Trophoblast cell (in vitro differentiated cells and primary cell): Measurements from ENCODE around the gene RNF187.

ENCODE experiments used
- DNase-seq, 2 donors: peaks; one replicate each; pipeline ENCODE4 v3.0.0-alpha.2; 2016
- H2AFZ ChIP-seq: 2 replicates; pipeline ENCODE4 v1.6.1; 2013; ENCODE audit warnings: low read length, moderate library complexity, mild to moderate bottlenecking; ENCODE audit not compliant: insufficient read depth, poor library complexity
- H2AK5ac ChIP-seq: 2 replicates; pipeline ENCODE4 v1.6.1; 2013; ENCODE audit warnings: mild to moderate bottlenecking, low read length
- H2BK120ac ChIP-seq: 2 replicates; pipeline ENCODE4 v1.6.1; 2013; ENCODE audit warnings: low read length, mild to moderate bottlenecking, moderate library complexity; ENCODE audit not compliant: insufficient read depth, poor library complexity
- H2BK12ac ChIP-seq: 2 replicates; pipeline ENCODE4 v1.6.1; 2013; ENCODE audit warnings: mild to moderate bottlenecking, low read length, moderate library complexity
- H2BK5ac ChIP-seq: 2 replicates; pipeline ENCODE4 v1.6.1; 2013; ENCODE audit warnings: low read length, low read depth, moderate library complexity, mild to moderate bottlenecking; ENCODE audit not compliant: poor library complexity
- H3K14ac ChIP-seq: 2 replicates; pipeline ENCODE4 v1.6.1; 2013; ENCODE audit warnings: mild to moderate bottlenecking, low read length
- H3K18ac ChIP-seq: 2 replicates; pipeline ENCODE4 v1.6.1; 2013; ENCODE audit warnings: mild to moderate bottlenecking, low read length
- H3K23ac ChIP-seq: 2 replicates; pipeline ENCODE4 v1.6.1; 2013; ENCODE audit warnings: low read length
- H3K27ac ChIP-seq: 2 replicates; pipeline ENCODE4 v1.5.1; 2013; ENCODE audit warnings: low read depth, mild to moderate bottlenecking, inconsistent platforms, low read length, moderate library complexity
- H3K27me3 ChIP-seq: 2 replicates; pipeline ENCODE4 v1.6.1; 2013; ENCODE audit warnings: inconsistent platforms, mild to moderate bottlenecking, low read length, moderate library complexity; ENCODE audit not compliant: insufficient read depth
- H3K36me3 ChIP-seq, 2 experiments: 1 replicate in 1 of 2; 2 replicates in 1 of 2; pipeline ENCODE4 v1.6.1; 2013; ENCODE audit warnings: low read length in 2 of 2, mild to moderate bottlenecking in 2 of 2, moderate library complexity in 1 of 2; ENCODE audit not compliant: insufficient read depth in 2 of 2, control insufficient read depth in 1 of 2
- H3K4ac ChIP-seq: 2 replicates; pipeline ENCODE4 v1.6.1; 2013; ENCODE audit warnings: low read depth, mild to moderate bottlenecking, low read length, moderate library complexity
- H3K4me1 ChIP-seq, 2 experiments: 1 replicate in 1 of 2; 2 replicates in 1 of 2; pipeline ENCODE4 v1.6.1; 2013; ENCODE audit warnings: low read length in 2 of 2, mild to moderate bottlenecking in 2 of 2, moderate library complexity in 1 of 2; ENCODE audit not compliant: insufficient read depth in 2 of 2, control insufficient read depth in 1 of 2
- H3K4me2 ChIP-seq: 2 replicates; pipeline ENCODE4 v1.6.1; 2013; ENCODE audit warnings: inconsistent platforms, mild to moderate bottlenecking, low read length, moderate library complexity
- H3K4me3 ChIP-seq: 2 replicates; pipeline ENCODE4 v1.5.1; 2013; ENCODE audit warnings: mild to moderate bottlenecking, low read depth, low read length, inconsistent platforms
- H3K79me1 ChIP-seq: one replicate; pipeline ENCODE4 v1.6.1; 2013; ENCODE audit warnings: low read length
- H3K79me2 ChIP-seq: 2 replicates; pipeline ENCODE4 v1.6.1; 2013; ENCODE audit warnings: low read length, mild to moderate bottlenecking; ENCODE audit not compliant: control insufficient read depth, insufficient read depth, poor library complexity
- H3K9ac ChIP-seq: 2 replicates; pipeline ENCODE4 v1.6.1; 2013; ENCODE audit warnings: mild to moderate bottlenecking, low read length
- H3K9me3 ChIP-seq: 2 replicates; pipeline ENCODE4 v1.6.1; 2013; ENCODE audit warnings: low read depth, mild to moderate bottlenecking, control low read depth, inconsistent platforms, low read length; ENCODE audit not compliant: insufficient read depth
- H4K12ac ChIP-seq: 2 replicates; pipeline ENCODE4 v1.6.1; 2013; ENCODE audit warnings: low read depth, mild to moderate bottlenecking, low read length, moderate library complexity
- H4K8ac ChIP-seq: 2 replicates; pipeline ENCODE4 v1.6.1; 2013; ENCODE audit warnings: low read depth, mild to moderate bottlenecking, low read length, moderate library complexity
- H4K91ac ChIP-seq: one replicate; pipeline ENCODE4 v1.6.1; 2013; ENCODE audit warnings: low read depth, mild to moderate bottlenecking, low read length, moderate library complexity
- WGBS: extraction: QIAGEN DNeasy Blood & Tissue Kit; methylation state at CpG from one replicate; pipeline ENCODE4 v1.1.7; 2013; ENCODE audit warnings: missing lambda C conversion rate; ENCODE audit not compliant: insufficient read length, insufficient coverage; ENCODE audit errors: extremely low coverage; 5-methylcytosine and 5-hydroxymethylcytosine counted together

The RNF187 gene

DNA sequence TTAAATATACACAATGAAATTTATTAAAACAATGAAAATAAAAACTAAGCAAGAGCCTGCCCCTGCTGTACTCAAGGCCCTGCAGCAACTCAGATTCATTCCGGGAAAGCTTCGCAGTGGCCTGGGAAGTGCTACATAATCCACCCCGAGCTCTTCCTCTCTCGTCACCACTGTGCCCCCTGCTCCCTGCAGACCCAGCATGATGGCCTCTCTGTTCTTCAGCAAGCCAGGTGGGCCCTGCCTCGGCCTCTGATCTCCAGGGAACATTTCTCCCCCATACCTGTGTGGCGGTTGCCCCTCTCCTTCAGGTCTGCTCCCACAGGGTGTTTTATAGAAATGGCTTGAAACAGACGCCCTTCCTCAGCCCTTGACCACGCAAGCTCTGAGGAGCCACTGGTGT lies 10.6 kb downstream of the RNF187 start:
- no peak overlapping the region for H2BK5ac ChIP-seq
- no peak overlapping the region for H3K18ac ChIP-seq
- H3K23ac ChIP-seq = no peak overlapping the region
- no peak overlapping the region for H3K27ac ChIP-seq
- no peak overlapping the region for H3K4ac ChIP-seq
- peaks cover 0 to 2% of the 10 kb centered on the region in 2 experiments for H3K4me1 ChIP-seq
- no peak overlapping the region for H2BK12ac ChIP-seq
- no peaks in the 10 kb centered on the region for H3K27me3 ChIP-seq
- no peak overlapping the region for H2AFZ ChIP-seq
- H2AK5ac ChIP-seq = no peak overlapping the region
- no peak overlapping the region for H3K4me2 ChIP-seq
- H2BK120ac ChIP-seq = no peak overlapping the region
- no peak overlapping the region for H4K91ac ChIP-seq
- H3K79me1 ChIP-seq = no peaks in the 10 kb centered on the region
- H3K14ac ChIP-seq = no peak overlapping the region
- H3K9me3 ChIP-seq = peaks cover 2% of the 10 kb centered on the region
- H4K8ac ChIP-seq = no peak overlapping the region
- peaks cover 26% of the 10 kb centered on the region in 2 experiments for H3K36me3 ChIP-seq
- DNase-seq = no peak
- no peak overlapping the region for H3K9ac ChIP-seq
- no peak overlapping the region for H4K12ac ChIP-seq
- WGBS = no CpG with 5 or more reads among the region's 8 CpGs
- no peaks in the 10 kb centered on the region for H3K79me2 ChIP-seq
- no peak overlapping the region for H3K4me3 ChIP-seq

DNA sequence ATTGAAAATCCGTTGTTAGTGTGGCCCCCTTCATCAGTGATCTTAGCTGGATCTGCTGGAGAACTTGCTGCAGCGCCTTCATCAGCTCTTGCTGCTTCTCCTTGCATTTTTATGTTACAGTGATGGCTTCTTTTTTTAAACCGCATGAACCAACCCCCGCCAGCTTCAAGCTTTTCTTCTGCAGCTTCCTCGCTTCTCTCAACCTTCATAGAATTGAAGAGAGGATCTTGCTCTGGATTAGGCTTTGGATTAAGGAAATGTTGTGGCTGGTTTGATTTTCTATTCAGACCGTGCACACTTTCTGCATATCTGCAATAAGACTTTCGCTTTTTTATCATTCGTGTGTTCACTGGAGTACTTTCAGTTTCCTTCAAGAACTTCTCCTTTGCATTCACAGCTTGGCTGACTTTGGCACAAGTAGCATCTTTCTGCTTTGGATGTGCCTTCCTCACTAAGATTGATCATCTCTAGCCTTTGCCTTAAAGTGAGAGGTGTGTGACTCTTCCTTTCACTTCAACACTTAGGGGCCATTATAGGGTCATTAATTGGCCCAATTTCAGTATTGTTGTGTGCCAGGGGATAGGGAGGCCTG lies 13.1 kb downstream of the RNF187 start:
- Histone ChIP-seq H3K4me3 (no peak overlapping the region), H3K27ac (no peak overlapping the region), H4K8ac (no peak overlapping the region), H3K27me3 (no peaks in the 10 kb centered on the region), H3K36me3 (peaks cover 3% of the 10 kb centered on the region in 2 experiments), H4K91ac (no peak overlapping the region), H3K9me3 (no peaks in the 10 kb centered on the region), H3K9ac (no peak overlapping the region), H2BK12ac (no peak overlapping the region), H2AFZ (no peak overlapping the region), H3K18ac (no peak overlapping the region), H3K4ac (no peak overlapping the region), H3K79me1 (no peaks in the 10 kb centered on the region), H4K12ac (no peak overlapping the region), H3K79me2 (no peaks in the 10 kb centered on the region), H2BK5ac (no peak overlapping the region), H3K23ac (no peak overlapping the region), H2BK120ac (no peak overlapping the region), H2AK5ac (no peak overlapping the region), H3K14ac (no peak overlapping the region), H3K4me2 (no peak overlapping the region), H3K4me1 (peaks cover 0 to 2% of the 10 kb centered on the region in 2 experiments)
- WGBS = no CpG with 5 or more reads among the region's 8 CpGs
- no peak for DNase-seq

GRCh38 chr1:228500901-228501871 lies 14.0 kb downstream of the RNF187 start:
- no CpG with 5 or more reads among the region's 23 CpGs for WGBS
- Histone ChIP-seq H2AFZ (no peak overlapping the region), H3K14ac (no peak overlapping the region), H3K4me1 (peaks cover 0 to 2% of the 10 kb centered on the region in 2 experiments), H3K27me3 (no peaks in the 10 kb centered on the region), H3K36me3 (no peaks in the 10 kb centered on the region), H3K27ac (no peak overlapping the region), H2AK5ac (no peak overlapping the region), H3K9me3 (no peaks in the 10 kb centered on the region), H3K4me3 (no peak overlapping the region), H3K23ac (no peak overlapping the region), H3K18ac (no peak overlapping the region), H3K79me1 (no peaks in the 10 kb centered on the region), H4K8ac (no peak overlapping the region), H2BK120ac (no peak overlapping the region), H3K9ac (no peak overlapping the region), H2BK12ac (no peak overlapping the region), H4K12ac (no peak overlapping the region), H2BK5ac (no peak overlapping the region), H3K79me2 (no peaks in the 10 kb centered on the region), H4K91ac (no peak overlapping the region), H3K4me2 (peak overlapping the region; percentile 30), H3K4ac (no peak overlapping the region)
- DNase-seq = peak; percentile 76 to 94

GRCh38 chr1:228502522-228502921 lies 15.3 kb downstream of the RNF187 start:
- Histone ChIP-seq H3K79me1 (no peaks in the 10 kb centered on the region), H3K18ac (no peak overlapping the region), H3K4me1 (peaks cover 0 to 2% of the 10 kb centered on the region in 2 experiments), H3K4ac (no peak overlapping the region), H3K27ac (no peak overlapping the region), H2AFZ (no peak overlapping the region), H4K8ac (no peak overlapping the region), H3K14ac (no peak overlapping the region), H3K79me2 (no peaks in the 10 kb centered on the region), H3K36me3 (no peaks in the 10 kb centered on the region), H2BK5ac (no peak overlapping the region), H2BK12ac (no peak overlapping the region), H2BK120ac (no peak overlapping the region), H4K12ac (no peak overlapping the region), H3K27me3 (no peaks in the 10 kb centered on the region), H3K4me2 (no peak overlapping the region), H3K9ac (no peak overlapping the region), H3K23ac (no peak overlapping the region), H4K91ac (no peak overlapping the region), H3K4me3 (no peak overlapping the region), H2AK5ac (no peak overlapping the region), H3K9me3 (no peaks in the 10 kb centered on the region)
- no CpG with 5 or more reads among the region's 5 CpGs for WGBS
- DNase-seq = no peak
